Natural killer cell (primary cell): ENCODE data around the gene GMPPA. TPM values are rescaled to one million over a fixed set of nuclear protein-coding genes. Genes with fewer than 3 reads are reported as not detected.

Experiments used
- ATAC-seq, 3 donors: fragments of 150-1000 bp in 2 of 3; fragments of 200-7000 bp in 1 of 3; cut with Tn5 transposase; 1 replicate in 1 of 3; 2 replicates in 2 of 3; pipeline ENCODE4 v1.10.0; 2021; ENCODE audit warnings: mild to moderate bottlenecking in 2 of 3, moderate library complexity in 2 of 3
- DNase-seq, 2 donors: peaks; one replicate each; pipeline versions ENCODE4 v3.0.0 to v3.0.0-alpha.2; 2013 to 2021; ENCODE audit warnings: mixed read lengths in 1 of 2
- H3K27ac ChIP-seq: one replicate; pipeline ENCODE4 v1.5.1; 2013; ENCODE audit warnings: mild to moderate bottlenecking, low read length
- H3K27me3 ChIP-seq: one replicate; pipeline ENCODE4 v1.6.1; 2013; ENCODE audit warnings: low read length; ENCODE audit not compliant: control insufficient read depth, insufficient read depth
- H3K36me3 ChIP-seq: one replicate; pipeline ENCODE4 v1.6.1; 2013; ENCODE audit warnings: low read length; ENCODE audit not compliant: control insufficient read depth, insufficient read depth
- H3K4me1 ChIP-seq: one replicate; pipeline ENCODE4 v1.6.1; 2013; ENCODE audit warnings: low read length; ENCODE audit not compliant: control insufficient read depth, insufficient read depth
- H3K4me3 ChIP-seq: one replicate; pipeline ENCODE4 v1.5.1; 2013; ENCODE audit warnings: low read length
- H3K9me3 ChIP-seq: one replicate; pipeline ENCODE4 v1.6.1; 2013; ENCODE audit warnings: low read length; ENCODE audit not compliant: control insufficient read depth, insufficient read depth
- H3K27ac Mint-ChIP-seq, 2 donors: one replicate each; pipeline ENCODE4 v1.8.0; 2022; ENCODE audit warnings: mild to moderate bottlenecking in 2 of 2, mixed read lengths in 2 of 2, moderate library complexity in 1 of 2
- H3K27me3 Mint-ChIP-seq, 2 donors: one replicate each; pipeline ENCODE4 v1.8.0; 2022; ENCODE audit warnings: low read depth in 2 of 2, mixed read lengths in 2 of 2
- H3K36me3 Mint-ChIP-seq: one replicate; pipeline ENCODE4 v1.8.0; 2022; ENCODE audit warnings: mixed read lengths
- H3K4me1 Mint-ChIP-seq, 2 donors: one replicate each; pipeline ENCODE4 v1.8.0; 2022; ENCODE audit warnings: mixed read lengths in 2 of 2
- H3K4me3 Mint-ChIP-seq: one replicate; pipeline ENCODE4 v1.8.0; 2022; ENCODE audit warnings: mild to moderate bottlenecking, moderate library complexity, mixed read lengths
- H3K9me3 Mint-ChIP-seq, 2 donors: one replicate each; pipeline ENCODE4 v1.8.0; 2022; ENCODE audit warnings: mixed read lengths in 2 of 2
- CTCF ChIP-seq: fragments of 200-600 bp; IDR thresholded peaks from one replicate; pipeline ENCODE4 v1.8.0; 2022; ENCODE audit warnings: antibody characterized with exemption
- WGBS: methylation state at CpG from one replicate; pipeline ENCODE4 v1.1.7; 2013; ENCODE audit warnings: missing lambda C conversion rate; ENCODE audit not compliant: insufficient coverage; 5-methylcytosine and 5-hydroxymethylcytosine counted together
- intact Hi-C: fragments of 100-400 bp; cut with micrococcal nuclease; formaldehyde crosslinking; loops from one replicate; pipeline ENCODE4 v1.14.2; 2022
- total RNA-seq, 4 donors: library from RNA; stranded (reverse); fragments of 120-200 nt in 1 of 4; gene quantifications; one replicate each; pipeline versions ENCODE4 v1.2.3 to v1.2.4, GENCODE V29; 2013 to 2022

The GMPPA gene
- total RNA-seq, 3 donors from 2014 or later (not counting 1 experiment from before 2014, with no cell fraction given): 27.6 to 36.3 (median 33.8) TPM

GRCh38 chr2:219474285-219475060 is 24.2 kb upstream of the GMPPA start:
- Mint-ChIP-seq H3K27me3 (peaks cover 4 to 6% of the 10 kb centered on the region in 2 donors), H3K9me3 (no peaks in the 10 kb centered on the region), H3K4me1 (peaks cover 5% of the 10 kb centered on the region in 2 donors), H3K27ac (no peak overlapping the region), H3K36me3 (no peaks in the 10 kb centered on the region), H3K4me3 (no peak overlapping the region)
- no peak for ATAC-seq
- TF ChIP-seq CTCF: no peak
- no peak overlapping the region for H3K27ac ChIP-seq
- intact Hi-C loops: loop anchor here (5.0 kb wide), 1 partner anchor 58 kb away; no protein-coding TSS in a partner anchor
- DNase-seq: no peak
- H3K4me1 ChIP-seq: peaks cover 3% of the 10 kb centered on the region
- no peaks in the 10 kb centered on the region for H3K36me3 ChIP-seq
- no peaks in the 10 kb centered on the region for H3K9me3 ChIP-seq
- H3K27me3 ChIP-seq: no peaks in the 10 kb centered on the region
- no peak overlapping the region for H3K4me3 ChIP-seq
- WGBS: 87% methylated on average over 10 of the region's 11 CpGs

GRCh38 chr2:219475278-219475677 is 23.4 kb upstream of the GMPPA start:
- Histone ChIP-seq H3K4me3 (no peak overlapping the region), H3K36me3 (no peaks in the 10 kb centered on the region), H3K9me3 (no peaks in the 10 kb centered on the region), H3K27me3 (no peaks in the 10 kb centered on the region), H3K27ac (no peak overlapping the region), H3K4me1 (peaks cover 3% of the 10 kb centered on the region)
- no peak overlapping the region for H3K4me3 Mint-ChIP-seq
- peaks cover 4 to 6% of the 10 kb centered on the region in 2 donors for H3K27me3 Mint-ChIP-seq
- H3K9me3 Mint-ChIP-seq: no peaks in the 10 kb centered on the region
- H3K4me1 Mint-ChIP-seq: peaks cover 5% of the 10 kb centered on the region in 2 donors
- no peak overlapping the region for H3K27ac Mint-ChIP-seq
- no peak for ATAC-seq
- WGBS: 89% methylated on average over 6 of the region's 6 CpGs
- no peaks in the 10 kb centered on the region for H3K36me3 Mint-ChIP-seq
- intact Hi-C loops: loop anchor here (5.0 kb wide), 1 partner anchor 57 kb away; no protein-coding TSS in a partner anchor
- no peak for DNase-seq
- no peak for TF ChIP-seq CTCF

GRCh38 chr2:219475697-219476651 is 22.7 kb upstream of the GMPPA start:
- Histone ChIP-seq H3K9me3 (no peaks in the 10 kb centered on the region), H3K4me3 (no peak overlapping the region), H3K36me3 (no peaks in the 10 kb centered on the region), H3K27me3 (no peaks in the 10 kb centered on the region), H3K4me1 (peaks cover 3% of the 10 kb centered on the region), H3K27ac (no peak overlapping the region)
- H3K4me1 Mint-ChIP-seq: peaks cover 5% of the 10 kb centered on the region in 2 donors
- DNase-seq (peak; percentile 31 to 70), ATAC-seq (peak in 2 of 3 donors; percentile 60 to 78)
- H3K36me3 Mint-ChIP-seq: no peaks in the 10 kb centered on the region
- 38% methylated on average over 11 of the region's 14 CpGs for WGBS
- TF ChIP-seq CTCF: peak; percentile 61
- H3K27me3 Mint-ChIP-seq: peaks cover 6 to 8% of the 10 kb centered on the region in 2 donors
- H3K4me3 Mint-ChIP-seq: no peak overlapping the region
- no peak overlapping the region for H3K27ac Mint-ChIP-seq
- intact Hi-C loops: loop anchor here (5.0 kb wide), 1 partner anchor 56 kb away; no protein-coding TSS in a partner anchor
- no peaks in the 10 kb centered on the region for H3K9me3 Mint-ChIP-seq
